ENCODE results near the gene PIGN. TPM values are rescaled to one million over a fixed set of nuclear protein-coding genes. Genes with fewer than 3 reads are reported as not detected.

PIGN gene
- total RNA-seq, 1 experiment from 2014 or later = 22.8 TPM

GRCh38 chr18:62017618-62018017 lies 169.2 kb downstream of the PIGN start:
- no peak overlapping the region for H3K27ac Mint-ChIP-seq (ENCODE audit: unreplicated experiment)
- H3K4me1 Mint-ChIP-seq (ENCODE audit: low read depth, unreplicated experiment) = no peaks in the 10 kb centered on the region
- DNase-seq = no peak
- no TSS peak for BruUV-seq (replicated peaks)
- no peak for TF ChIP-seq CTCF (IDR thresholded peaks at IDR 0.05; ENCODE audit: insufficient read depth in 1 of 2, low read depth in 1 of 2, low read length in 1 of 2, severe bottlenecking in 1 of 2, unreplicated experiment in 1 of 2)
- H3K36me3 ChIP-seq (ENCODE audit: control insufficient read depth, insufficient read depth, low read length) = no peaks in the 10 kb centered on the region
- ChIA-PET CTCF (no interaction called here), POLR2A (interaction anchor here (0.6 kb wide), 1 partner anchor 668 kb away, joined by 3 read pairs; no protein-coding TSS in a partner anchor)
- no peaks in the 10 kb centered on the region for H3K27me3 ChIP-seq (replicated peaks; ENCODE audit: control insufficient read depth, insufficient read depth, low read length)
- no peaks in the 10 kb centered on the region for H3K36me3 Mint-ChIP-seq (ENCODE audit: insufficient read depth, unreplicated experiment)
- no peak overlapping the region for H3K4me3 Mint-ChIP-seq (ENCODE audit: unreplicated experiment)
- H3K4me1 ChIP-seq = no peaks in the 10 kb centered on the region
- H3K9me3 ChIP-seq = no peaks in the 10 kb centered on the region
- H3K4me3 ChIP-seq (ENCODE audit: low read depth, low read length) = no peak overlapping the region
- H3K9me3 Mint-ChIP-seq (ENCODE audit: unreplicated experiment) = no peaks in the 10 kb centered on the region
- H3K27me3 Mint-ChIP-seq (ENCODE audit: insufficient read depth, unreplicated experiment) = no peaks in the 10 kb centered on the region
- intact Hi-C loops (cut with micrococcal nuclease; ENCODE audit: unreplicated experiment) = no loop called here

GRCh38 chr18:62011416-62011815 lies 175.4 kb downstream of the PIGN start:
- intact Hi-C loops (cut with micrococcal nuclease; ENCODE audit: unreplicated experiment) = no loop called here

GRCh38 chr18:62009521-62009920 lies 177.3 kb downstream of the PIGN start:
- Mint-ChIP-seq H3K9me3 (ENCODE audit: unreplicated experiment) (peaks cover 3% of the 10 kb centered on the region), H3K4me3 (ENCODE audit: unreplicated experiment) (no peak overlapping the region), H3K4me1 (ENCODE audit: low read depth, unreplicated experiment) (no peaks in the 10 kb centered on the region), H3K27ac (ENCODE audit: unreplicated experiment) (no peak overlapping the region), H3K27me3 (ENCODE audit: insufficient read depth, unreplicated experiment) (no peaks in the 10 kb centered on the region), H3K36me3 (ENCODE audit: insufficient read depth, unreplicated experiment) (no peaks in the 10 kb centered on the region)
- no peak for TF ChIP-seq CTCF (IDR thresholded peaks at IDR 0.05; ENCODE audit: insufficient read depth in 1 of 2, low read depth in 1 of 2, low read length in 1 of 2, severe bottlenecking in 1 of 2, unreplicated experiment in 1 of 2)
- CTCF ChIA-PET = no interaction called here
- POLR2A ChIA-PET = no interaction called here
- no peaks in the 10 kb centered on the region for H3K9me3 ChIP-seq
- H3K36me3 ChIP-seq (ENCODE audit: control insufficient read depth, insufficient read depth, low read length) = no peaks in the 10 kb centered on the region
- DNase-seq = no peak
- intact Hi-C loops (cut with micrococcal nuclease; ENCODE audit: unreplicated experiment) = no loop called here
- BruUV-seq (replicated peaks) = no TSS peak
- H3K4me1 ChIP-seq = no peaks in the 10 kb centered on the region
- no peak overlapping the region for H3K4me3 ChIP-seq (ENCODE audit: low read depth, low read length)
- no peaks in the 10 kb centered on the region for H3K27me3 ChIP-seq (replicated peaks; ENCODE audit: control insufficient read depth, insufficient read depth, low read length)

More at GRCh38 chr18:62011416-62011815, 175.4 kb downstream of the PIGN start:
- BruUV-seq (replicated peaks) = no TSS peak
- Mint-ChIP-seq H3K4me3 (ENCODE audit: unreplicated experiment) (no peak overlapping the region), H3K36me3 (ENCODE audit: insufficient read depth, unreplicated experiment) (no peaks in the 10 kb centered on the region), H3K4me1 (ENCODE audit: low read depth, unreplicated experiment) (no peaks in the 10 kb centered on the region), H3K9me3 (ENCODE audit: unreplicated experiment) (no peaks in the 10 kb centered on the region), H3K27me3 (ENCODE audit: insufficient read depth, unreplicated experiment) (no peaks in the 10 kb centered on the region), H3K27ac (ENCODE audit: unreplicated experiment) (no peak overlapping the region)
- no peak for TF ChIP-seq CTCF (IDR thresholded peaks at IDR 0.05; ENCODE audit: insufficient read depth in 1 of 2, low read depth in 1 of 2, low read length in 1 of 2, severe bottlenecking in 1 of 2, unreplicated experiment in 1 of 2)
- Histone ChIP-seq H3K36me3 (ENCODE audit: control insufficient read depth, insufficient read depth, low read length) (no peaks in the 10 kb centered on the region), H3K4me1 (no peaks in the 10 kb centered on the region), H3K9me3 (no peaks in the 10 kb centered on the region), H3K4me3 (ENCODE audit: low read depth, low read length) (no peak overlapping the region), H3K27me3 (replicated peaks; ENCODE audit: control insufficient read depth, insufficient read depth, low read length) (no peaks in the 10 kb centered on the region)
- ChIA-PET POLR2A (no interaction called here), CTCF (no interaction called here)
- DNase-seq = no peak
